Activated CD4-positive, alpha-beta T cell treated with anti-CD3 and anti-CD28 coated beads for 36 hours (primary cell): ENCODE results near the gene PTOV1. TPM values are rescaled to one million over a fixed set of nuclear protein-coding genes. Genes with fewer than 3 reads are reported as not detected.

Experiments used
- ATAC-seq: fragments of 200-7000 bp; cut with Tn5 transposase; one replicate; pipeline ENCODE4 v1.10.0; 2021; ENCODE audit warnings: mild to moderate bottlenecking, moderate library complexity
- CTCF ChIA-PET: fragments of 350-600 bp; sonication (Branson Sonifier 250); formaldehyde crosslinking; loops from one replicate; lab custom pipeline; 2021; ENCODE audit warnings: antibody characterized with exemption; lab: Charles Lee
- POLR2A ChIA-PET: fragments of 350-600 bp; sonication (Branson Sonifier 250); formaldehyde crosslinking; loops from one replicate; lab custom pipeline; 2021; ENCODE audit warnings: antibody characterized with exemption, inconsistent platforms; lab: Charles Lee
- DNase-seq: peaks from one replicate; pipeline ENCODE4 v3.0.0-alpha.2; 2020
- H3K27ac Mint-ChIP-seq: one replicate; pipeline ENCODE4 v1.8.0; 2021; ENCODE audit warnings: mixed read lengths
- H3K27me3 Mint-ChIP-seq: one replicate; pipeline ENCODE4 v1.8.0; 2021; ENCODE audit warnings: mixed read lengths
- H3K36me3 Mint-ChIP-seq: one replicate; pipeline ENCODE4 v1.8.0; 2021; ENCODE audit warnings: low read depth, mixed read lengths
- H3K4me1 Mint-ChIP-seq: one replicate; pipeline ENCODE4 v1.8.0; 2021; ENCODE audit warnings: mixed read lengths
- H3K4me3 Mint-ChIP-seq: one replicate; pipeline ENCODE4 v1.8.0; 2021; ENCODE audit warnings: mild to moderate bottlenecking, moderate library complexity, mixed read lengths
- H3K9me3 Mint-ChIP-seq: one replicate; pipeline ENCODE4 v1.8.0; 2021; ENCODE audit warnings: low read depth, mixed read lengths
- intact Hi-C, 2 experiments: fragments of 100-400 bp; cut with DNase I in 1 of 2; cut with micrococcal nuclease in 1 of 2; formaldehyde crosslinking; loops; one replicate each; pipeline versions ENCODE4 v1.14.2 to v1.15.1; 2022 to 2024; cut with DNase I, micrococcal nuclease
- total RNA-seq, 2 experiments: library from RNA; stranded (reverse); gene quantifications; one replicate each; pipeline ENCODE4 v1.2.3, GENCODE V29; 2021

PTOV1 gene
- total RNA-seq, 2 experiments from 2014 or later: 76.9 to 104 TPM

GRCh38 chr19:49877020-49877878 lies 26.3 kb downstream of the PTOV1 start, which contains the start of the genes AKT1S1 and TBC1D17:
AKT1S1 (minus strand) TSS chr19:49877355; CDS start chr19:49873295, 4,060 bp downstream.
TBC1D17 (plus strand) TSS chr19:49877702; CDS start chr19:49877724, 22 bp downstream.
- Mint-ChIP-seq H3K4me1 (peaks cover 25% of the 10 kb centered on the region), H3K9me3 (no peaks in the 10 kb centered on the region), H3K27me3 (no peaks in the 10 kb centered on the region), H3K36me3 (peaks cover 28% of the 10 kb centered on the region), H3K27ac (no peak within 1 kb of the TSS), H3K4me3 (no peak within 1 kb of the TSS)
- ATAC-seq (peak; percentile 75), DNase-seq (peak; percentile 99)
- CTCF ChIA-PET: interaction anchor here (0.6 to 1.7 kb wide), 6 partner anchors 14 to 1366 kb away, joined by 3 to 4 read pairs (median 3); partner anchors contain the start of gene RPS11
- intact Hi-C loops: loop anchor here (1.0 to 5.0 kb wide), 24 partner anchors 8 to 1515 kb away; partner anchors contain the start of genes ATF5 (in 2 of the 2), FUZ (in 2 of the 2), NUP62 (in 2 of the 2) and ALDH16A1 (in 1 of the 2)
- POLR2A ChIA-PET: interaction anchor here (0.8 to 1.9 kb wide), 5 partner anchors 10 to 237 kb away, joined by 3 to 17 read pairs (median 7); partner anchors contain the start of genes ATF5, NUP62, PNKP and RRAS

GRCh38 chr19:49877879-49878743 lies 27.2 kb downstream of the PTOV1 start:
- ChIA-PET POLR2A (interaction anchor here (1.6 to 1.9 kb wide), 4 partner anchors 10 to 238 kb away, joined by 4 to 17 read pairs (median 10); partner anchors contain the start of genes ATF5, NUP62, PNKP and RRAS), CTCF (interaction anchor here (1.6 kb wide), 1 partner anchor 16 kb away, joined by 3 read pairs; no protein-coding TSS in a partner anchor)
- Mint-ChIP-seq H3K9me3 (no peaks in the 10 kb centered on the region), H3K27ac (no peak overlapping the region), H3K27me3 (no peaks in the 10 kb centered on the region), H3K4me3 (no peak overlapping the region), H3K36me3 (peaks cover 33% of the 10 kb centered on the region), H3K4me1 (peaks cover 25% of the 10 kb centered on the region)
- peak; percentile 79 for ATAC-seq
- intact Hi-C loops: loop anchor here (1.0 to 5.0 kb wide), 25 partner anchors 9 to 1516 kb away; partner anchors contain the start of genes ATF5 (in 2 of the 2), FUZ (in 2 of the 2), NUP62 (in 2 of the 2) and ALDH16A1 (in 1 of the 2)
- DNase-seq: peak; percentile 100

GRCh38 chr19:49878744-49879070 lies 27.7 kb downstream of the PTOV1 start:
- DNase-seq (no peak), ATAC-seq (no peak)
- POLR2A ChIA-PET: no interaction called here
- CTCF ChIA-PET: interaction anchor here (0.8 kb wide), 1 partner anchor 51 kb away, joined by 3 read pairs; the partner anchor contains the start of gene NUP62
- Mint-ChIP-seq H3K36me3 (peaks cover 38% of the 10 kb centered on the region), H3K27ac (peak overlapping the region; percentile 47), H3K4me3 (no peak overlapping the region), H3K27me3 (no peaks in the 10 kb centered on the region), H3K4me1 (peaks cover 25% of the 10 kb centered on the region), H3K9me3 (no peaks in the 10 kb centered on the region)
- intact Hi-C loops: loop anchor here in 1 of 2 experiments (1.0 to 5.0 kb wide), 6 partner anchors 12 to 1516 kb away; partner anchors contain the start of genes NUCB1, SYNGR4 and TMEM143

GRCh38 chr19:49879243-49879963 lies 28.4 kb downstream of the PTOV1 start:
- H3K27me3 Mint-ChIP-seq: no peaks in the 10 kb centered on the region
- intact Hi-C loops: loop anchor here in 1 of 2 experiments (2.0 to 5.0 kb wide), 5 partner anchors 108 to 1517 kb away; partner anchors contain the start of genes NUCB1, SYNGR4 and TMEM143
- H3K4me3 Mint-ChIP-seq: no peak overlapping the region
- H3K36me3 Mint-ChIP-seq: peaks cover 42% of the 10 kb centered on the region
- DNase-seq (peak; percentile 31), ATAC-seq (no peak)
- POLR2A ChIA-PET: no interaction called here
- peaks cover 24% of the 10 kb centered on the region for H3K4me1 Mint-ChIP-seq
- CTCF ChIA-PET: interaction anchor here (0.8 kb wide), 1 partner anchor 50 kb away, joined by 3 read pairs; the partner anchor contains the start of gene NUP62
- H3K27ac Mint-ChIP-seq: no peak overlapping the region
- H3K9me3 Mint-ChIP-seq: no peaks in the 10 kb centered on the region

- CTCF ChIA-PET: no interaction called here
- H3K4me3 Mint-ChIP-seq: no peak overlapping the region
Observed at GRCh38 chr19:49880162-49880869, 29.4 kb downstream of the PTOV1 start.

GRCh38 chr19:49881186-49881585 lies 30.2 kb downstream of the PTOV1 start:
- Mint-ChIP-seq H3K4me3 (no peak overlapping the region), H3K9me3 (no peaks in the 10 kb centered on the region), H3K27me3 (no peaks in the 10 kb centered on the region), H3K36me3 (peaks cover 47% of the 10 kb centered on the region), H3K4me1 (peaks cover 14% of the 10 kb centered on the region), H3K27ac (no peak overlapping the region)
- ATAC-seq (no peak), DNase-seq (no peak)
- ChIA-PET CTCF (no interaction called here), POLR2A (no interaction called here)
- intact Hi-C loops: no loop called here

More at GRCh38 chr19:49880162-49880869, 29.4 kb downstream of the PTOV1 start:
- H3K9me3 Mint-ChIP-seq: no peaks in the 10 kb centered on the region
- intact Hi-C loops: no loop called here
- no peak overlapping the region for H3K27ac Mint-ChIP-seq
- H3K27me3 Mint-ChIP-seq: no peaks in the 10 kb centered on the region
- H3K4me1 Mint-ChIP-seq: peaks cover 16% of the 10 kb centered on the region
- H3K36me3 Mint-ChIP-seq: peaks cover 47% of the 10 kb centered on the region
- POLR2A ChIA-PET: no interaction called here
- no peak for ATAC-seq
- no peak for DNase-seq

- POLR2A ChIA-PET: no interaction called here
- no peak overlapping the region for H3K27ac Mint-ChIP-seq
Observed at GRCh38 chr19:49881672-49882394, 30.9 kb downstream of the PTOV1 start.

GRCh38 chr19:49882643-49883042 lies 31.7 kb downstream of the PTOV1 start:
- ATAC-seq: no peak
- CTCF ChIA-PET: interaction anchor here (0.6 kb wide), 1 partner anchor 65 kb away, joined by 3 read pairs; no protein-coding TSS in a partner anchor
- H3K36me3 Mint-ChIP-seq: peaks cover 47% of the 10 kb centered on the region

More at GRCh38 chr19:49881672-49882394, 30.9 kb downstream of the PTOV1 start:
- Mint-ChIP-seq H3K9me3 (no peaks in the 10 kb centered on the region), H3K4me1 (peaks cover 14% of the 10 kb centered on the region), H3K36me3 (peaks cover 47% of the 10 kb centered on the region), H3K27me3 (no peaks in the 10 kb centered on the region), H3K4me3 (no peak overlapping the region)
- intact Hi-C loops: no loop called here
- DNase-seq (no peak), ATAC-seq (no peak)
- CTCF ChIA-PET: interaction anchor here (0.6 kb wide), 1 partner anchor 66 kb away, joined by 3 read pairs; no protein-coding TSS in a partner anchor

GRCh38 chr19:49883094-49883493 lies 32.1 kb downstream of the PTOV1 start:
- intact Hi-C loops: no loop called here
- ChIA-PET CTCF (no interaction called here), POLR2A (no interaction called here)
- Mint-ChIP-seq H3K36me3 (peaks cover 45% of the 10 kb centered on the region), H3K9me3 (no peaks in the 10 kb centered on the region), H3K27ac (peak overlapping the region; percentile 2), H3K4me3 (no peak overlapping the region), H3K27me3 (no peaks in the 10 kb centered on the region), H3K4me1 (peaks cover 12% of the 10 kb centered on the region)
- DNase-seq (no peak), ATAC-seq (no peak)

More at GRCh38 chr19:49882643-49883042, 31.7 kb downstream of the PTOV1 start:
- no peak overlapping the region for H3K4me3 Mint-ChIP-seq
- no peaks in the 10 kb centered on the region for H3K9me3 Mint-ChIP-seq
- intact Hi-C loops: no loop called here
- POLR2A ChIA-PET: no interaction called here
- DNase-seq: no peak
- H3K27me3 Mint-ChIP-seq: no peaks in the 10 kb centered on the region
- H3K27ac Mint-ChIP-seq: no peak overlapping the region
- H3K4me1 Mint-ChIP-seq: peaks cover 14% of the 10 kb centered on the region
